SW 1271 (cell line): ENCODE measurements around the gene SEC16A.

Source experiments
- DNase-seq, 2 experiments: peaks; one replicate each; lab custom pipeline; 2025; lab: John Stamatoyannopoulos, UW

Gene SEC16A

DNA sequence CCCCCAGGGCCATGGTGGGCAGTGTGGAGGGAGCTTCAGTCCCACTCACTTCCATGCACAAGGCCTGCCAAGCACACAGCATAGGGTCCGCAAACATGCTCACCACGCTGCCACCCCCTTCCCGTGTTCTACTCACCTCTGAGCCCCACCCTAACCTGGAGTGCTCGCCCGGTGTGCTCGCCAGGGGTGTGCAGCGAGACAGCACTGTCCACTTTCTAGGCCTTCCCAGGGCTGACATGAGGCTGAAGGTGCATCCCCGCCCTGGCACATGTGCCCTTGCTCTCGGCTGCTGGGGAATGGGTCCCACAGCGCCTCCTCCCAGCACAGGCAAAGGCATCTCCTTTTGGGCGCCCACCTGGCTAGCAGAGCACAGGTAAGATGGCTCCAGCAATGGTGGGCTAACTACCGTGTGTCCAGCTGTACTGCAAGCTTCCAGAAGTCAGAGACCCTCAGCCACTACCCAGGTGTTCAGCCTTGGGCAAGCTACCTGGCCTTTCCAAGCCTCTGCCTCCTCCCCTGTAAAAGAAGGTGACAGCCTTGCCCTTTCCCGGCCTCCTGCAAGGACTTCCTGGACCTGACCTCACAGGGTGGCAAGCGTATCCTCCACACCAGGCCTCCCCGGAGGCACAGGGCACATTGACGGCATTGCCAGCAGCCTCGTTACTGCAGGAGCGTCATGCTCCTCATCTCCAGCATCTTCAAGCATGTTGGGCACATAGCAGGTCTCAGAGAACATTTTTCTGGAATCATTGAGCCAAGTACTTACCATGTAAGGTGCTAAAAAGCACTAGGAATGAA is 4.2 kb upstream of the SEC16A start:
- DNase-seq, result no peak

GRCh38 chr9:136486131-136486530 is 3.3 kb upstream of the SEC16A start:
- DNase-seq, result no peak

DNA sequence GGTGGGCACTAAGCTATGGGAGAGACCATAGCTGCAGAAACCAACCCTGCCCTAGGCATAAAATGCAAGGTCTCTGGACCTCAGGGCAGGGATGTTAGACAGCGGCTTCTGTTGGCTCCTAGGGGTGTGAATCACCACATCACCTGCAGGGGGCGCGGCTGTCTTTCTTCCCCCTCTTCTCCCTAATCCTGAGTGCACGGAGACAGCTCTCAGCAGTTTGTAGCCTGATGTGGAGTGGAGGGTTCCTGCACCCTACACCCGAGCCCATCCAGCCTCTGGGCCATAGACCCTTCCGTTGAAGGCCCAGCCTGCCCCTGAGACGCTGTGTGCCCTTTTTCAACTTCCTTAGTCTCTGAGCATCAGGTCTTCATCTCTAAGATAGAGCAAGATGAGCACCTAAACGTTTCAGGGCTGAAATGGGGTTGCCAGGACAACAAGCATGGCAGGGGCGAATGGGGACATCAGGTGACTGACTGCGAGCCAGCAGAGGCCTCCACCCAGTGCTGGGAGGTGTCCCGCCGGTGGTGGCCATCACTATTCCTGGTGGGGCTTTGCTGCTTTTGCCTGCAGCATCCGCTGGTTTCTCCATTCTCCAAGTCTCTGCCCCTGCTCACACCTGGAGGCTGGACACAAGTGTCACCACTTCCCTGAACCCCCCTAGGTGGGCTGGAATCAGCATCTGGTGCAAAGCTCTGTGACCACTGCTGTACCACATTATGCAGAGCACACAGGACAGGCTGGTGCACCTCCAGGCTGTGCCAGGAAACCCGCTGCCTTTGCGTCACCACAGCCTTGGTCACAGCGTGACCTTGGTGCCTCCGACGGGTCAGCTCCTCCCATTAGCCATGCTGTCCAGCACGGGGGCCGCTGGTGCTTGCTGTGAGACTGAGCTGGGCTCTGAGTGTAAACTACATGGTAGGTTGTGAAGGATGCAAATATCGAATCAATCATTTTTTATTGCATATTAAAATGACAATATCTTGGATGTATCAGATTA is 2.5 kb upstream of the SEC16A start:
- DNase-seq, result peak in 1 of 2 experiments; percentile 79

- DNase-seq, result peak in 1 of 2 experiments; percentile 27
These were observed 1.6 kb upstream of the SEC16A start for GRCh38 chr9:136484153-136485048.

DNA sequence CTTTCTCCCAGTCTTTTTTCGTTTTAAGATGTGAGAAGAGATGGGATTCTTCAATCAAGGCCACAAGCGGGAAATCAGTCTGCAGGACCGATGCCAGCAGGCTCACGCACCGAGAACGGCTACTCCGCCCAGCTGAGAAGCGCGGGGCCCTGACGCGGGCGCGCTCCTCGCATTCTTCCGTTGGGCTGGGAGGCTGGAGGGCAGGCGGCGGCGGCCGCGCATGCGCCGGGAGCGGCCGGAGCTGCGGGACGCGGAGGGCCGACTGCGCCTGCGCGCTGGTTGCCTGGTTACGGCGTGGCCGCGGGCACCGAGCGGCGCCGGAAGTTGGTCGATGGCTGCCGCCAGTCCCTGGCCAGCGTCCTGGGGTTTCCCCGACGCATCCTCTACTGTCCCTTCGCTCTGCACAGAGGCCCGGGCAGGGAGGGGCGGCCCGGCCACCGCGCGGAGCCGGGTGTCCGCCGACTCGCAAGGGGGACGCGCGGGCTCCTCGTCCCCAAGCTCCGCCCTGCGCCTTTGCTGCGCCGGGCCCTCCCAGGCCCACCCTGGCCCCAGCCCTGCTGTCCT is 831 bp upstream of the SEC16A start:
- DNase-seq, result peak; percentile 80 to 92

- peak in 1 of 2 experiments; percentile 63 for DNase-seq
These were observed 621 bp downstream of the SEC16A start for GRCh38 chr9:136482046-136482792.

DNA sequence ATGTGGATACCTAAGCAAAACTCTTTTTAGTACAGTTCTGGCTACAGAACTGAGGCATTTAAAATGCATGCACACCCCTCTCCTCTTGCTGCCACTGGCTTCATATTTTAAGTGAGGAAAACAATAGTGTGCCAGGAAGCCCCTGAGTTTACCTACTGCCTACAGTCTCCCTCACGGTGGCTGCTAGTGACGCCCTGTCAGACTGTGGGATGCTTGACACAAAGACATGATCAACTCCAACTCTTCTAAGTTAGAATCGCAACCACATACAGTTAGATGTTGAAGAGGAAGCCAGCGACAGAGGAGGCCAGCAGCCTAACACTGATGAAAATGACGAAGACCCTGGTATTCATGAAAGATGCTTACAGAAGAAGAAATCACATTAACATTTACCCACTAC is 1.3 kb downstream of the SEC16A start:
- no peak for DNase-seq

- DNase-seq, result no peak
These were observed 6.3 kb downstream of the SEC16A start for GRCh38 chr9:136476369-136477150.

DNA sequence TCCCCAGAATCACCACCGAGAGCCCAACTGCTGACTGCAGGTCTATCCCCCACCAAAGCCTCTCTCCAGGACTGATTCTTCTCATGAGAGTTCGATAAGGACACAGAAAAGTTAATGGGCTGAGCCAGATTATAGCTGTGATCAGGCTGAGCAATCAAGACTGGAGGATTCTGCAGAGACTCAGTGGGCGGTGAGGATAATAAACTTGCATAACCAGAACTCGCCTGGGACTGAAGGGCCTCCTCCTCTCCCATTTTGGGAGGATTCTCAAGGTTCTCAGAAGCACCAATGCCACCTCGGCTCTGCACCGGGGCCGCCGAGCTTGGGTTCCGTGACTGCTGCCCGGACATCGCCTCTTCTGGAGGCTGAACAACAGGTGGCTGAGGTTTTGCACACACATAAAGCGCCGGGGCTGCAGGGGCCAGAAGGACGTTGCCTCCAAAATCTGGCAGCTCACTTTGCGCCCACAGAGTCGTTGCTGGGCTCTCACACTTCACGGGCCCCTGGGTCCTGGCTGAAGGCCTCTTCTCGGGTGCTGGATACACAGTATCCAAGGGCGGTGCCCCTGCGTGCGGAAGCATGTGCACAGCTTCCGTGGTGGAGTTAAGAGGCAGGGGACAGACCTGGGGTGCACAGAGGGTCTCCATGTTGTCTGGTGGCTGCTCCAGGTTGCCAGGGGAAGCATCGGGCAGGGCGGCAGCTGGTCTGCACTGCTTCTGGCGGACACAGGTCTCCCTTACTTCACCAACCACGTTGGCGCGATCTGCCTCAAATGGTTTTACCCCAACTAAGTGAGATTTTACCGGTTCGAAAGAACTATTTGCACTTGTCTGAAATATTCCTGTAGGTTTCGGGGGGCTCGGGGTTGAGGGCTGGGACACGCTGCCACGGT is 7.6 kb downstream of the SEC16A start:
- DNase-seq, result no peak

GRCh38 chr9:136474021-136474640 is 8.7 kb downstream of the SEC16A start:
- no peak for DNase-seq

- DNase-seq, result no peak
These were observed 9.5 kb downstream of the SEC16A start for GRCh38 chr9:136473354-136473721.

- no peak for DNase-seq
These were observed 10.0 kb downstream of the SEC16A start for GRCh38 chr9:136472640-136473353.

DNA sequence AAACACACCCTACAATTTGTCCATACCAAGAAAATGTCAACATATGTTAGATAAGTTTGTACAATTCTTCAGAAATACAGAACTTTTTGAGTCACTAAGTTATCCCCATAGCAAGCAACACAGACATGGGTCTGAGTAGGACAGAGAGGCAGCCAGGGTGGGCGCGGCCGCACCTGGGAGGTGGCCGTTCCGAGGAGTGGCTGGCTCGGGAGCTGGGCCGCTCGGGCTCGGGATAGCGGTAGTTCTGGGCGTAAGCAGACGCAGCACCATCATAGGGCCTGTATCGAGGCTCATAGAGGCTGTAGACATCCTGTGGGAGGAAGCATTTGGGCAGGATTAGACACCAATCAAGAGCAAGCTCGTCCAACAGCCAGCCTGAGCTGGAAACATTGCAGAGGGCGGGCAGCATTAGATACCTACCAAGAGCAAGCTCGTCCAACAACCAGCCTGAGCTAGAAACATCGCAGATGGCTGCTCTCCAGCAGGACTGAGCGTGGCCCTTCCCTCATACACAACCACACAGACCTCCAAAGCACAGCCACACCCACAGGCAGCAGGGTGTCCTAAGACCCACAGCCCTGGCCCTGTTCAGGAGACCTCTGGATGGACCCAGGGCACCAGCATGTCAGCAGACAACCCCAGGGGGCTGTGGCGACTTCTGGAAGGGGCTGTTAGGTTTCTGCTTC is 10.9 kb downstream of the SEC16A start:
- no peak for DNase-seq

GRCh38 chr9:136470792-136471469 is 11.9 kb downstream of the SEC16A start:
- DNase-seq, result no peak

GRCh38 chr9:136470356-136470755 is 12.5 kb downstream of the SEC16A start:
- DNase-seq, result no peak

DNA sequence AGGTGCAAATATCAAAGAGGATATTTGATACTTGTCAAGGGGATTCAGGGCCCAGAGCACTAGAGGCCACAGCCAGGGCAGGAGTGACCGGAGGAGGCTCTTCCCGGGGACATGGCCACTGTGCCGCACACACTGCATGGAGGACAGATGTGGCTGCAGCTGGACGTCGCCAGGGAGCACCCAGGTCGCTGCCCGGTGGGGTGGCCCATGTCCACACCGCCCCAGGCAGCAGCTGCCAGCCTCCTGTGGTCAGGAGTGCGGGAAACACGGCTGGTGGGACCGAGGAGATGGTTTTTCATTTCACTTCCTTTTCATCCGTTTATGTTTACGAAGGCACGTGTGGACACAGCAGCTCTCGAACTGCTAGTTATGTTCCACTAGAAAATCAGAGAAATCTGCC is 15.1 kb downstream of the SEC16A start:
- no peak for DNase-seq

DNA sequence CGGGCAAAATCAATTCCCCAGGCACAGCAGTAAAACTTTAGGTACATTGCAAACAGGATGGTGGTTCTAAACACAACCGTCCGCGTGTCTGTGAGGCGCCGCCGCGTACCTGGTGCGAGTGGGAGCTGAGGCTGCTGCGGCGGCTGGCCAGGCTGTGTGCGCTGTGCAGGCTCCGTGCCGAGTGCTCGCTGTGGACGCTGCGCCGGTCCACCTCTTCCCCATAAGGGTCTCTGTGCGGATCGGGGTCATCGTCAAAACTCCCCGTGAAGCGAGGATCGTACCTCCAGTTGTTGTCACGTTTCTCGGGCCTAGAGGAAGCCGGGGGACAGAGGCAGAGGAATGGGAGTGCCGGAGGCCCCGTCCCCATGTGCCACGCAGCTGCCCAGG is 16.7 kb downstream of the SEC16A start:
- DNase-seq, result no peak
